Measurements from ENCODE around the gene NKD2. TPM values are rescaled to one million over a fixed set of nuclear protein-coding genes. Genes with fewer than 3 reads are reported as not detected.

The NKD2 gene
- total and polyA plus RNA-seq, 9 donors = 1.5 to 5.3 (median 2.3) TPM

DNA sequence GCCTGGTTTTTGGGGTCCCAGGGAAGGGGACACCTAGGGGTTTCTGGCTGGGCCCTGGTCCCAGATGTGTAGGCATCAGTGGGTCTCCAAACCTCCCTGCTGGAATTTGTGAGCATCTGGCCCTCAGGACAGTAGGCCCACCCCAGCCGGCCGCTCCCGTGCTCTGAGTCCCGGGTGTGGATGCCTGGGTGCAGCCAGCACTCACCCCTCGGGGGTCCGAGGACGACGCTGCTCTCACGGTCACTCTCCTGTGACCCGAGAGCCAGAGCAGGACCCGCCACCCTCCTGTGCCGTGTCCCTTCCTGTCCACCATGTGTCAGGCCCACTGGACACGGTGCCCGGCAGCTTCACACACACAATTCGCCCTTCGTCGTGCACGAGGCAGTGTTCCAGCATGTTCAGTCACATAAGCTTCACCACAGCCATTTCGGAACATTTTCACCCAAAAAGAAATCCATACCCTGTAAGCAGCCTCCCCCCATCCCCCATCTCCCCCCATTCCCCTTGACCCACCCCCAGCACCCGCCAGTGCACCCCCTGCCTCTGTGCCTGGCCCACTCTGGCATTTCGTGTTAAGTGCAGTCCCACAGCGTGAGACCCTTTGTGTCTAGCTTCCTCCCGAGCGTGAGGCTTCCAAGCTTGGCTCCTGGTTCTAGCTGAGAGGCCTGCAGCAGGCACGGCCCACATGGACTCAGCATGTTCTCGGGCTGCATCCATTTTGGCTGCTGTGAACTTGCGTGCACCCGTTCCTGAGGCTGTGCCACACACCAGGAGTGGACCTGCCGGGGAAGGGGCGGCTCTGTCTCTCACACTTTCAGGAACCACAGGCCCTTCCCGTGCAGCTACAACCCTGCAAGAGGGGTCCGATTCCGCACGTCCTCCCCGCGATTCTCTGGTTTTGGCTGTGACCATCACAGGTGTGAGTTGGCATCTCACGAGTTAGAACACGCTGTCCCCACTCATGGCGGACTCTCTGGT lies 40.5 kb downstream of the NKD2 start:
- H3K4me1 ChIP-seq (ENCODE audit: control insufficient read depth, insufficient read depth, low read length) = peaks cover 34% of the 10 kb centered on the region
- WGBS (ENCODE audit: insufficient coverage) = 68% methylated on average over 34 of the region's 39 CpGs
- DNase-seq = no peak

DNA sequence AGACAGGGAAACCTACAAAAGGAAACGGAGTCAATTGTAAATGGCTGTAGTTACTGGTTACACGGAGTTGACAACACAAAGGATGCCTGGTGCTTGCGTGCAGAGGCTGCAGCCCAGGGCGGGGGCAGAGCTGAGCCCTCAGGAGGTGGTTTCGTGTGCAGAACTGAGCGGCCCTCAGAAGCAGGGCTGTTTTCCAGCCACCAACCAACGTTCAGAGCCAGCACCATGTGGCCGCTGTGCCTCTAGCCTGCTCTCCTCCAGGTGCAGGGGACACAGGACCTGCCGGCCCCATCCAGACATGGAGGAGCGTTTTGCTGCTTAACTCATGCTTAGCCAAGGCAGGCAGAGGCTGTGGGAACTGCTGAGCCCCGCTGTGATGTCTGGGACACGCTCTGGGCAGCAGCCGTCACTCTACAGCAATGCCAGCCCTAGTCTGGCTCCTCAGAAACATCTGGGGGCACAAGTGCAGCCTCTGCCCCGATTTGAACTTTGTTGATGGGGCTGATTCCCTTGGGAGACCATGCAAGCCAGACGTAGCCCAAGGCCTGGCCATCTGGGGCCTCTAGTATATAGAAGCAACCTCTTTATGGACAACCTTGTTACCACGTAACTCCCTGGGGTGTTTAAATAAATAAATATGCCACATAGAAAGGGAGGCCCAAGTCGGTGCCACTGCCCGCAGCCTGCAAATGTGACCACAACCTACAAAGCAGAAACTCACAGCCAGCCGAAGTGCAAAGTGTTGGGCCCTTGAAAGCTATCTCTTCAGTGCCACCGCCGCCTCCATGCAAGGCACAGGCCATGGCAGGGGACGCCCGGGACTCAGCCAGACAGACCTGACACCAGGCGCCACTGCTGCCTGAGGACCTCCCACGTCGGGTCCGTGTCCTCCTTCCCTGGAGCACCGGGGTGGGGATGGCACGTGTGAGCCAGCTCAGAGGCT lies 42.1 kb downstream of the NKD2 start:
- Histone ChIP-seq H3K4me3 (ENCODE audit: low read length) (no peak overlapping the region), H3K27me3 (ENCODE audit: control insufficient read depth, insufficient read depth, low read length) (peaks cover 2% of the 10 kb centered on the region), H3K4me1 (ENCODE audit: control insufficient read depth, insufficient read depth, low read length) (peaks cover 41% of the 10 kb centered on the region), H3K9me3 (replicated peaks; ENCODE audit: control insufficient read depth, low read depth, low read length) (no peaks in the 10 kb centered on the region), H3K36me3 (ENCODE audit: control insufficient read depth, insufficient read depth, low read length) (peaks cover 20% of the 10 kb centered on the region), H3K27ac (ENCODE audit: low read length) (no peak overlapping the region)
- 57% methylated on average over 19 of the region's 29 CpGs for WGBS (ENCODE audit: insufficient coverage)
- peak; percentile 34 for DNase-seq

More for the DNA sequence above, 40.5 kb downstream of the NKD2 start:
- Histone ChIP-seq H3K27me3 (ENCODE audit: control insufficient read depth, insufficient read depth, low read length) (peaks cover 2% of the 10 kb centered on the region), H3K36me3 (ENCODE audit: control insufficient read depth, insufficient read depth, low read length) (peaks cover 14% of the 10 kb centered on the region), H3K9me3 (replicated peaks; ENCODE audit: control insufficient read depth, low read depth, low read length) (no peaks in the 10 kb centered on the region), H3K27ac (ENCODE audit: low read length) (no peak overlapping the region), H3K4me3 (ENCODE audit: low read length) (no peak overlapping the region)

DNA sequence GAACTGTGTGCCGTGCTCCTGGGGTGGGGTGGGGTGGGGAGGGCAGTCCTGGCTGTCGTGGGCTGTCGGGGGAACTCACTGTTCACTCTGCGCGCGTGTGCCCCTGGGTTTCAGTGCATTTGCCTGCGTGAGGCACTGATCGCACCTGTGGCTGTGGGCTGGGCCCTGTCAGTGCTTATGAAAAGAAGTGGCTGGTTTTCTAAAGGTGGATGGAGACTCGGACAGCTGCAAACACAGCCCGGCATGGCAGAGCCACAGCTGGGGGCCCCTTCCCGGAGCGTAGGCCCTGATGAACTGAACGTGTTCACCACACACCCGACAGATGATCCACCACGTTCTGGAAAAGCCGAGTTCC lies 42.7 kb downstream of the NKD2 start:
- Histone ChIP-seq H3K27me3 (ENCODE audit: control insufficient read depth, insufficient read depth, low read length) (peaks cover 2% of the 10 kb centered on the region), H3K9me3 (replicated peaks; ENCODE audit: control insufficient read depth, low read depth, low read length) (no peaks in the 10 kb centered on the region), H3K36me3 (ENCODE audit: control insufficient read depth, insufficient read depth, low read length) (peaks cover 23% of the 10 kb centered on the region), H3K4me3 (ENCODE audit: low read length) (no peak overlapping the region), H3K27ac (ENCODE audit: low read length) (no peak overlapping the region), H3K4me1 (ENCODE audit: control insufficient read depth, insufficient read depth, low read length) (peaks cover 41% of the 10 kb centered on the region)
- peak; percentile 56 for DNase-seq
- 72% methylated on average over 15 of the region's 16 CpGs for WGBS (ENCODE audit: insufficient coverage)

GRCh38 chr5:1052076-1052475 lies 43.5 kb downstream of the NKD2 start:
- H3K4me1 ChIP-seq (ENCODE audit: control insufficient read depth, insufficient read depth, low read length) = peaks cover 41% of the 10 kb centered on the region
- no peak for DNase-seq
- H3K36me3 ChIP-seq (ENCODE audit: control insufficient read depth, insufficient read depth, low read length) = peaks cover 26% of the 10 kb centered on the region
- no peaks in the 10 kb centered on the region for H3K9me3 ChIP-seq (replicated peaks; ENCODE audit: control insufficient read depth, low read depth, low read length)
- H3K27ac ChIP-seq (ENCODE audit: low read length) = no peak overlapping the region
- no peak overlapping the region for H3K4me3 ChIP-seq (ENCODE audit: low read length)
- 90% methylated on average over 17 of the region's 17 CpGs for WGBS (ENCODE audit: insufficient coverage)
- peaks cover 2% of the 10 kb centered on the region for H3K27me3 ChIP-seq (ENCODE audit: control insufficient read depth, insufficient read depth, low read length)

DNA sequence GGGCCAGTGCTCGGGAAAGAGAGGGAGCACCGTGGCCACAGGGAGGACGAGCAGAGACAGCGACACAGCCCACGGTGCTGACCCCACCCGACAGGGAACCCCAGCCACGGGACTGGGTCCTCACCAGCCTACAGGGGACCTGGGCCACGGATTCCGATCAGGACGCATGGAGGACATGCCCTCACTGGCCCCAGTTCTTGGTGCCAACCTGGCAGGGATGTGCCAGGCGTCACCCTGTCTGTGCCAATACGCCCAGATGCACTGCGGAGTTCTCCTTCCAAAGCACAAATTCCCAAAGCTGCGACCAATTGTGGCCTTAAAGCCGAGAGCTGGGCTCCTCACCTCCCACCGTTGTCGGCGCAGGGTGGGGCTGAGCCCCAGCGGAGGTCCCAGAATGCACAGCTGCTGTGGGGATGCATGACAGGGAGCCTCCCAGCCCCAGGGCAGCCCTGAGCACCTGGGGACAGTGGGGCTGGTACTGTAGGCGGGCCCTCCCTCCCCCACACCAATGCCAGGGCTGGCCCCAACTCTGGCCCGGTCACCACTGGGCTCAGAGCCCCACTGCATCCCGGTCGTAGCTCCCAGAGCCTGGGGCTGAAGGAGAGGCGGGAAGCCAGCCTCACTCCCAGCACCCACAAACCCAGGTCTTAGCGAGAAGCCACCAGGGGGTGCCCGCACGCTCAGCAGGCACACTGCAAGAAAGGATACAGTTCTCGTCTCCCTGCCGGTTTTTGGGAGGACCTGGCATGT lies 44.2 kb downstream of the NKD2 start:
- peaks cover 41% of the 10 kb centered on the region for H3K4me1 ChIP-seq (ENCODE audit: control insufficient read depth, insufficient read depth, low read length)
- H3K4me3 ChIP-seq (ENCODE audit: low read length) = no peak overlapping the region
- H3K36me3 ChIP-seq (ENCODE audit: control insufficient read depth, insufficient read depth, low read length) = peaks cover 30% of the 10 kb centered on the region
- WGBS (ENCODE audit: insufficient coverage) = 90% methylated on average over 28 of the region's 29 CpGs
- H3K27ac ChIP-seq (ENCODE audit: low read length) = no peak overlapping the region
- H3K27me3 ChIP-seq (ENCODE audit: control insufficient read depth, insufficient read depth, low read length) = peaks cover 2% of the 10 kb centered on the region
- peak; percentile 30 for DNase-seq
- no peaks in the 10 kb centered on the region for H3K9me3 ChIP-seq (replicated peaks; ENCODE audit: control insufficient read depth, low read depth, low read length)

DNA sequence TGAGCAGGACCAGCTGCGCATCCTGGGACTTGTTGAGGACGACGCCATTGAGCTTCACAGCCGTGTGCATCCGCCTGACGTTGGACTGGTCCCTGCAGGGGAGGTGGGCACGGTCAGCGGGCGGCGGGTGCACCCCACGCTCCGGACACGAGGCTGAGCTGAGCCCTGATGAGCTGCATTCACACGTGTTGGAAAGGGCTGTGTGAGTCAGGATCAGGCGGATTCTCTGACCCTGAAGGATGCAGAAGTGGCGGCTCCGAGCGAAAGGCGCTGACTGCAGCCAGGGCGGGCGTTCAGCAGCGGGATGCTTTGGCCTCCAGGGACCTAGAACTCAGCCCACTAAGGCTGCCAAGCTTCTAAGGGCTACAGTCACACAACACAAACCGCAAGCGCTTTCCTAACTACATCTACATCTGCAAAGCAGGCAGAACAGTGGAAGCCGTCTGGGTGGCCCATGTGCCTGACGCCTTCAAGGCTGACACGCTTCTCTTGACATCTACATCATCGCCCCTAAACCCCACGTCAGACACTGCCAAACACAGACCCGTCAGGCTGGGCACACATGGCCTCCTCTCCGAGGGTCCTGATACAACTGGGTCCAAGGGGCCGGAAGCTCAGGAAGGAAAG lies 44.9 kb downstream of the NKD2 start:
- Histone ChIP-seq H3K4me1 (ENCODE audit: control insufficient read depth, insufficient read depth, low read length) (peaks cover 41% of the 10 kb centered on the region), H3K9me3 (replicated peaks; ENCODE audit: control insufficient read depth, low read depth, low read length) (no peaks in the 10 kb centered on the region), H3K4me3 (ENCODE audit: low read length) (no peak overlapping the region), H3K27me3 (ENCODE audit: control insufficient read depth, insufficient read depth, low read length) (peaks cover 2% of the 10 kb centered on the region), H3K36me3 (ENCODE audit: control insufficient read depth, insufficient read depth, low read length) (peaks cover 32% of the 10 kb centered on the region), H3K27ac (ENCODE audit: low read length) (no peak overlapping the region)
- 76% methylated on average over 32 of the region's 32 CpGs for WGBS (ENCODE audit: insufficient coverage)
- DNase-seq = peak; percentile 60

DNA sequence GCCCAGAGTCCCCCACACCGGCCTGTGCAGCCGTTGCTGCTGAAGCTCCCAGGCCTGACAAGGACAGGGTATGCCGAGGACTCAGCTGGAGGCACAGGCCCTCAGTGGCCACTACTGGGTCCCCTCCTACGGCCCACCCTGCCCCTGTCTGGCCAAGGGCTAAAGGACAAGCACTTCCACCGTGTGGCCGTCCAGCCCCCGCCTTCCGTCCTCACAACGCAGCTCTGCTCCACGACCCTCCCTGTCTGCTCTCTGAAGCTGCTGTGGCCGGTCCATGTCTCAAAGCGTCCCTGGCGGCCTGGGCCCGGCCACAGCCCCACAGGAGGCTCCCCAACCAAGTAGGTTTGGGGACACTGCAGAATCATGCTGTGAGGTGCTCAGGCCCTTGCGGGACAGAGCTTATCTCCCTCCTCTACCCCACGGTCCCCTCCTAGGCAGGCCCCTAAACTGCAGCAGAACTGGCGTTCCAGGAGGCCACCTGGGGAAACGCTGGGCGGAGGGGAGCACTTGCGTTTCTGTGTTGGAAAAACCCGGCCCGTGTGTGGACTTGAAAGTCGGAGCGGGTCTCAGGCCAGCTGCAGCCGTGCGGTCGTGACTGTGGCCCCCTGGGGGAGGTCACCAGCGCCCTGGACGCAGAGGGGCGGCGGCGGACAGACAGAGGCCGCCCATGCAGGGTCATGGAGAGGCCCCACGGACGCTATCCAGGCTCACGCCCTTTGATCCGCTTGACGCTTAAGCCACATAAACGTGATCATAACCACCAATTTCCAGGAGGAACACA lies 45.6 kb downstream of the NKD2 start:
- WGBS (ENCODE audit: insufficient coverage) = 60% methylated on average over 38 of the region's 39 CpGs
- Histone ChIP-seq H3K4me1 (ENCODE audit: control insufficient read depth, insufficient read depth, low read length) (peaks cover 41% of the 10 kb centered on the region), H3K27ac (ENCODE audit: low read length) (no peak overlapping the region), H3K27me3 (ENCODE audit: control insufficient read depth, insufficient read depth, low read length) (peaks cover 2% of the 10 kb centered on the region), H3K4me3 (ENCODE audit: low read length) (no peak overlapping the region), H3K9me3 (replicated peaks; ENCODE audit: control insufficient read depth, low read depth, low read length) (no peaks in the 10 kb centered on the region), H3K36me3 (ENCODE audit: control insufficient read depth, insufficient read depth, low read length) (peaks cover 35% of the 10 kb centered on the region)
- no peak for DNase-seq

DNA sequence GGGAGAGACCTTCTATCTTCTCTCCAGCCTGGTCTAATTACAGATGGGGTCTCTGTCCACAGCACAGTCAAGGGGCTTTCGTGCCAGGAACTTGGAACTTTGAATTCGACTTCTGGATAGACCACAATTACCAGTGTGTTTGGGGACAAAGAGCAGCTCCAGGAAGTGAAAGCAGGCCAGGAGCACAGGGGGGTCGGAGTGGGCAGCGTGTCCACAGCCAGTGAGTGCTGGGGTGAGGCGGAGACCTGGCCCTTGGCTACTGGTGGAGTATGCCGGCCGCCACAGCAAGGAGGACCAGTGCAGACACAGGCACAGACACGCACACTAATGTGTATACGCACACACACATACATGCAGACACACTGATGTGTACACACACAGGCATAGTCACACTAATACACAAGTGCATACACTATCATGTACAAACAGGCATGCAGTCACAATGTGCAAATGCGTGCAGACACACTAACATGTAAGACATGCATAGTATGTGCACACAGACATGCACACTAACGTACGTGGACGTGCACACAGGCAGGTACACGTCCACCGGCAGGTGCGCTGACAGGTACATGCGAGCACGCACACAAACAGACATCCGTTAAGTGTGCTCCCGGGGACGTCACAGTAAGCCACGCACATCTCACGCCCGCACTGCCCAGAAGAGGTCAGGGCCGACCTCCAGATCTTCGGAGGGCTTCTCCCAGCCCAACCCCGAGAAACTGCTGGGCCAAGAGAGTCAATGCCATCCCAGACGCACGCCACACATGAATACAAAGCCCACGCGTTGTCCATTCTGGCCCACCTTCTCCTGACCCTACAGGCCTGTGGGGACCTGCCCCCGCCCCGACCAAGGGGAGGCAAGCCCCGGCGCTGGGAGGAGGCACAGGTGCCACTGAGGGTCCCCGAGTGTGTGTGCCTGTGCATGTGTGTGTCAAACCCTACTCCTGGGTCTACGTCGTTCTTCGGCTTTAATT lies 46.5 kb downstream of the NKD2 start:
- no peak for DNase-seq
- Histone ChIP-seq H3K4me3 (ENCODE audit: low read length) (no peak overlapping the region), H3K36me3 (ENCODE audit: control insufficient read depth, insufficient read depth, low read length) (peaks cover 35% of the 10 kb centered on the region), H3K27ac (ENCODE audit: low read length) (no peak overlapping the region), H3K27me3 (ENCODE audit: control insufficient read depth, insufficient read depth, low read length) (peaks cover under 1% of the 10 kb centered on the region), H3K4me1 (ENCODE audit: control insufficient read depth, insufficient read depth, low read length) (peaks cover 40% of the 10 kb centered on the region), H3K9me3 (replicated peaks; ENCODE audit: control insufficient read depth, low read depth, low read length) (no peaks in the 10 kb centered on the region)
- 80% methylated on average over 30 of the region's 39 CpGs for WGBS (ENCODE audit: insufficient coverage)

All from muscle of leg (tissue), 11 donors.